Panc1 (cell line): ENCODE measurements around the gene PSMD3. TPM values are rescaled to one million over a fixed set of nuclear protein-coding genes. Genes with fewer than 3 reads are reported as not detected.

Experiments used
- ATAC-seq: fragments of 200-7000 bp; cut with Tn5 transposase; 2 replicates; pipeline ENCODE4 v1.9.1; 2020; ENCODE audit warnings: mild to moderate bottlenecking, moderate library complexity
- BruUV-seq: library from RNA; stranded (reverse); fragments of 400-500 nt; replicated peaks from 2 replicates; lab custom pipeline; 2021; lab: Mats Ljungman, UMichigan
- CTCF ChIA-PET: fragments of 300-600 bp; sonication (Branson Sonifier 250); formaldehyde crosslinking; loops from one replicate; lab custom pipeline; 2022; ENCODE audit warnings: antibody characterized with exemption; lab: Charles Lee
- POLR2A ChIA-PET: fragments of 300-600 bp; sonication (Branson Sonifier 250); formaldehyde crosslinking; loops from one replicate; lab custom pipeline; 2022; ENCODE audit warnings: antibody characterized with exemption; lab: Charles Lee
- DNase-seq: peaks from one replicate; pipeline ENCODE4 v3.0.0-alpha.2; 2010; ENCODE audit warnings: low read depth, low spot score
- H3K27ac ChIP-seq: 2 replicates; pipeline ENCODE4 v1.5.1; 2011; ENCODE audit warnings: mild to moderate bottlenecking, low read length, inconsistent platforms
- H3K27me3 ChIP-seq: fragments of 200-500 bp; sonication (Bioruptor generic); 2 replicates; pipeline ENCODE4 v1.6.0; 2014; ENCODE audit warnings: low read length, inconsistent platforms; ENCODE audit not compliant: control insufficient read depth, insufficient read depth
- H3K36me3 ChIP-seq: fragments of 200-500 bp; sonication (Bioruptor generic); 2 replicates; pipeline ENCODE4 v1.5.1; 2014; ENCODE audit warnings: inconsistent platforms, mild to moderate bottlenecking, low read length, moderate library complexity; ENCODE audit not compliant: control insufficient read depth, insufficient read depth
- H3K4me1 ChIP-seq: 2 replicates; pipeline ENCODE4 v1.5.1; 2011; ENCODE audit warnings: inconsistent platforms, mild to moderate bottlenecking, low read length, moderate library complexity; ENCODE audit not compliant: control insufficient read depth, insufficient read depth
- H3K4me3 ChIP-seq, 2 experiments: 2 replicates each; pipeline ENCODE4 v1.5.1; 2011 to 2012; ENCODE audit warnings: low read depth in 2 of 2, low read length in 2 of 2, mild to moderate bottlenecking in 2 of 2, inconsistent platforms in 1 of 2, moderate library complexity in 1 of 2
- H3K9me3 ChIP-seq: fragments of 200-500 bp; sonication (Bioruptor generic); 2 replicates; pipeline ENCODE4 v1.5.1; 2014; ENCODE audit warnings: low read depth, mild to moderate bottlenecking, inconsistent platforms, low read length, moderate library complexity; ENCODE audit not compliant: control insufficient read depth, insufficient read depth
- POLR2AphosphoS5 ChIP-seq: IDR thresholded peaks from 2 replicates; pipeline ENCODE4 v1.6.1; 2012; ENCODE audit warnings: mild to moderate bottlenecking, low read depth, low read length, moderate library complexity
- SIN3A ChIP-seq: IDR thresholded peaks from 2 replicates; pipeline ENCODE4 v1.6.1; 2012; ENCODE audit warnings: low read depth, mild to moderate bottlenecking, low read length, moderate library complexity, borderline replicate concordance; ENCODE audit not compliant: insufficient read depth
- TCF7L2 ChIP-seq: IDR thresholded peaks from 2 replicates; pipeline ENCODE4 v1.6.1; 2011; ENCODE audit warnings: mild to moderate bottlenecking, low read depth, low read length, inconsistent platforms
- in situ Hi-C: cut with HindIII; loops from 2 replicates; pipeline ENCODE4 v1.10.0; 2016; ENCODE audit warnings: low sequenced_read_pairs, low pct_unique_long_range_greater_than_20kb
- intact Hi-C: fragments of 100-400 bp; cut with micrococcal nuclease; formaldehyde crosslinking; loops from one replicate; pipeline ENCODE4 v1.10.0; 2022; ENCODE audit not compliant: unreplicated experiment
- total RNA-seq: library from RNA; stranded (reverse); gene quantifications from one replicate; pipeline ENCODE4 v1.2.1, GENCODE V29; 2021; ENCODE audit not compliant: unreplicated experiment
- TF ChIP-seq, protein P1 (sequence below): fragments of 450-650 bp; IDR thresholded peaks from 2 replicates; pipeline ENCODE4 v1.5.1; 2017; ENCODE audit warnings: mild to moderate bottlenecking
- TF ChIP-seq, protein P2 (sequence below), 2 experiments: IDR thresholded peaks; 2 replicates each; pipeline ENCODE4 v1.6.1; 2011 to 2012; ENCODE audit warnings: low read depth in 2 of 2, control low read depth in 1 of 2, low read length in 1 of 2, mild to moderate bottlenecking in 1 of 2, moderate library complexity in 1 of 2; ENCODE audit not compliant: insufficient read depth in 1 of 2

Gene PSMD3
- total RNA-seq, 1 experiment from 2014 or later, result 175 TPM

DNA sequence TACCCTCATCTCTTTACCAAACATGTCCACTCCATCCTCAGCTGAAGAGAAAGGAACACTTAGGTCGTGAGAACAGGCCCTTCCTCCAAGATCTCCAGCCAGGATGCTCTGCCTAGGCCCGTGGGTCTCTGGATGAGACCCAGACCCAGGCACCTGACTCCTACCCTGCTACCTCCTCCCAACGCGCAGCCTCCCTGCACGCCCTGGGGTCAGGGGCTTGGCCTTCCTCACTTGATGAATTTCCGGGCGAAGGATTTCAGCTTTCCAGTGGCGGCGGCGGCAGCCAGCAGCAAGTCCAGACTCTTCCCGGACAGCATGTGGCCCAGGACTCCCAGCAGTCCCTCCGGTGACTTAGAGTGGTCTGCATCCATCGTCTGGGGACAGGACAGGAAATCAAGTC lies 48.0 kb downstream of the PSMD3 start:
- in situ Hi-C loops, result no loop called here
- BruUV-seq, result no TSS peak
- POLR2A ChIA-PET, result no interaction called here
- H3K4me1 ChIP-seq, result no peaks in the 10 kb centered on the region
- intact Hi-C loops, result no loop called here
- H3K9me3 ChIP-seq, result no peaks in the 10 kb centered on the region
- ATAC-seq (no peak), DNase-seq (no peak)
- H3K27me3 ChIP-seq, result no peaks in the 10 kb centered on the region
- peaks cover 3% of the 10 kb centered on the region; the same call in 1 of the 2 replicates for H3K36me3 ChIP-seq
- CTCF ChIA-PET, result interaction anchor here (1.5 kb wide), 1 partner anchor 13 kb away, joined by 5 read pairs; the partner anchor contains the start of gene CSF3
- no peak overlapping the region for H3K27ac ChIP-seq
- TF ChIP-seq, protein P1, sequence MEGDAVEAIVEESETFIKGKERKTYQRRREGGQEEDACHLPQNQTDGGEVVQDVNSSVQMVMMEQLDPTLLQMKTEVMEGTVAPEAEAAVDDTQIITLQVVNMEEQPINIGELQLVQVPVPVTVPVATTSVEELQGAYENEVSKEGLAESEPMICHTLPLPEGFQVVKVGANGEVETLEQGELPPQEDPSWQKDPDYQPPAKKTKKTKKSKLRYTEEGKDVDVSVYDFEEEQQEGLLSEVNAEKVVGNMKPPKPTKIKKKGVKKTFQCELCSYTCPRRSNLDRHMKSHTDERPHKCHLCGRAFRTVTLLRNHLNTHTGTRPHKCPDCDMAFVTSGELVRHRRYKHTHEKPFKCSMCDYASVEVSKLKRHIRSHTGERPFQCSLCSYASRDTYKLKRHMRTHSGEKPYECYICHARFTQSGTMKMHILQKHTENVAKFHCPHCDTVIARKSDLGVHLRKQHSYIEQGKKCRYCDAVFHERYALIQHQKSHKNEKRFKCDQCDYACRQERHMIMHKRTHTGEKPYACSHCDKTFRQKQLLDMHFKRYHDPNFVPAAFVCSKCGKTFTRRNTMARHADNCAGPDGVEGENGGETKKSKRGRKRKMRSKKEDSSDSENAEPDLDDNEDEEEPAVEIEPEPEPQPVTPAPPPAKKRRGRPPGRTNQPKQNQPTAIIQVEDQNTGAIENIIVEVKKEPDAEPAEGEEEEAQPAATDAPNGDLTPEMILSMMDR, result no peak
- TF ChIP-seq SIN3A (no peak), POLR2AphosphoS5 (no peak), TCF7L2 (no peak)
- TF ChIP-seq, protein P2, sequence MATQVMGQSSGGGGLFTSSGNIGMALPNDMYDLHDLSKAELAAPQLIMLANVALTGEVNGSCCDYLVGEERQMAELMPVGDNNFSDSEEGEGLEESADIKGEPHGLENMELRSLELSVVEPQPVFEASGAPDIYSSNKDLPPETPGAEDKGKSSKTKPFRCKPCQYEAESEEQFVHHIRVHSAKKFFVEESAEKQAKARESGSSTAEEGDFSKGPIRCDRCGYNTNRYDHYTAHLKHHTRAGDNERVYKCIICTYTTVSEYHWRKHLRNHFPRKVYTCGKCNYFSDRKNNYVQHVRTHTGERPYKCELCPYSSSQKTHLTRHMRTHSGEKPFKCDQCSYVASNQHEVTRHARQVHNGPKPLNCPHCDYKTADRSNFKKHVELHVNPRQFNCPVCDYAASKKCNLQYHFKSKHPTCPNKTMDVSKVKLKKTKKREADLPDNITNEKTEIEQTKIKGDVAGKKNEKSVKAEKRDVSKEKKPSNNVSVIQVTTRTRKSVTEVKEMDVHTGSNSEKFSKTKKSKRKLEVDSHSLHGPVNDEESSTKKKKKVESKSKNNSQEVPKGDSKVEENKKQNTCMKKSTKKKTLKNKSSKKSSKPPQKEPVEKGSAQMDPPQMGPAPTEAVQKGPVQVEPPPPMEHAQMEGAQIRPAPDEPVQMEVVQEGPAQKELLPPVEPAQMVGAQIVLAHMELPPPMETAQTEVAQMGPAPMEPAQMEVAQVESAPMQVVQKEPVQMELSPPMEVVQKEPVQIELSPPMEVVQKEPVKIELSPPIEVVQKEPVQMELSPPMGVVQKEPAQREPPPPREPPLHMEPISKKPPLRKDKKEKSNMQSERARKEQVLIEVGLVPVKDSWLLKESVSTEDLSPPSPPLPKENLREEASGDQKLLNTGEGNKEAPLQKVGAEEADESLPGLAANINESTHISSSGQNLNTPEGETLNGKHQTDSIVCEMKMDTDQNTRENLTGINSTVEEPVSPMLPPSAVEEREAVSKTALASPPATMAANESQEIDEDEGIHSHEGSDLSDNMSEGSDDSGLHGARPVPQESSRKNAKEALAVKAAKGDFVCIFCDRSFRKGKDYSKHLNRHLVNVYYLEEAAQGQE (IDR thresholded peaks at IDR 0.05; ENCODE audit: insufficient read depth in 1 of 2, low read depth in 2 of 2, low read length in 1 of 2), result no peak
- no peak overlapping the region for H3K4me3 ChIP-seq

DNA sequence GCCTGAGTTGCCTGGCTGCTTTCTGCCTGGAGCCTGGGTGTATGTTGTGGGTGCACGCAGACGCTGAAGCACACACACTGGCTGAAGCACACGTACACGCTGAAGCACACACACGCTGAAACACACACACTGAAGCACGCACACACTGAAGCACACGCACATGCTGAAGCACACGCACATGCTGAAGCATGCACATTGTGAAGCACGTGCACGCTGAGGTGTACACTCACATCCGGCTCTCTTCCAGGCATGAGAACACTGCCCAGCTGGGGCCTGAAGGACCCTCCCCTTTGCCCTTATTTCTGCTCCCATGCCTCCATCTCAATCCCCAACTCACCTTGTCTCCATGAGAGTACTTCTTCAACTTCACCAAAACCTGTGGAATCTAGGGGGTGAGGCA lies 51.1 kb downstream of the PSMD3 start:
- DNase-seq (no peak), ATAC-seq (no peak)
- Histone ChIP-seq H3K4me1 (no peaks in the 10 kb centered on the region), H3K4me3 (no peak overlapping the region), H3K27me3 (no peaks in the 10 kb centered on the region), H3K27ac (no peak overlapping the region), H3K9me3 (no peaks in the 10 kb centered on the region), H3K36me3 (peaks cover 3% of the 10 kb centered on the region; the same call in 1 of the 2 replicates)
- in situ Hi-C loops (no loop called here), intact Hi-C loops (no loop called here)
- TF ChIP-seq, protein P2 (IDR thresholded peaks at IDR 0.05; ENCODE audit: insufficient read depth in 1 of 2, low read depth in 2 of 2, low read length in 1 of 2), result no peak
- TF ChIP-seq POLR2AphosphoS5 (no peak), SIN3A (no peak), TCF7L2 (no peak)
- TF ChIP-seq, protein P1, result no peak
- POLR2A ChIA-PET, result no interaction called here
- CTCF ChIA-PET, result interaction anchor here (0.8 to 0.9 kb wide), 2 partner anchors 30 to 274 kb away, joined by 3 read pairs; no protein-coding TSS in a partner anchor
- BruUV-seq, result no TSS peak
